PC-3 (cell line): ENCODE data around the gene DEPDC1B. TPM values are rescaled to one million over a fixed set of nuclear protein-coding genes. Genes with fewer than 3 reads are reported as not detected.

ENCODE experiments used
- ATAC-seq: fragments of 200-7000 bp; cut with Tn5 transposase; 2 replicates; pipeline ENCODE4 v1.9.1; 2020; ENCODE audit warnings: mild to moderate bottlenecking, moderate library complexity
- BruUV-seq: library from RNA; stranded (reverse); fragments of 400-500 nt; replicated peaks from 2 replicates; lab custom pipeline; 2021; lab: Mats Ljungman, UMichigan
- CTCF ChIA-PET: fragments of 300-600 bp; sonication (Branson Sonifier 250); formaldehyde crosslinking; loops from one replicate; lab custom pipeline; 2022; ENCODE audit warnings: antibody characterized with exemption; lab: Charles Lee
- POLR2A ChIA-PET: fragments of 300-600 bp; sonication (Branson Sonifier 250); formaldehyde crosslinking; loops from one replicate; lab custom pipeline; 2022; ENCODE audit warnings: antibody characterized with exemption; ENCODE audit not compliant: unreplicated experiment; lab: Charles Lee
- DNase-seq: peaks from one replicate; pipeline ENCODE4 v3.0.0-alpha.2; 2015
- H2AFZ ChIP-seq: fragments of 300-600 bp; sonication (generic); 2 replicates; pipeline ENCODE4 v1.6.0; 2016; ENCODE audit warnings: antibody characterized with exemption, low read length
- H3F3A ChIP-seq: fragments of 300-600 bp; sonication (generic); one replicate; pipeline ENCODE4 v1.6.0; 2017; ENCODE audit warnings: antibody characterized with exemption, low read length, control low read depth, mild to moderate bottlenecking; ENCODE audit not compliant: unreplicated experiment
- H3K27ac ChIP-seq: fragments of 300-600 bp; sonication (generic); 2 replicates; pipeline ENCODE4 v1.5.1; 2016; ENCODE audit warnings: mild to moderate bottlenecking, low read length
- H3K27me3 ChIP-seq: fragments of 300-600 bp; sonication (generic); 2 replicates; pipeline ENCODE4 v1.6.1; 2016; ENCODE audit warnings: low read length, mixed read lengths
- H3K36me3 ChIP-seq: fragments of 300-600 bp; sonication (generic); 2 replicates; pipeline ENCODE4 v1.6.1; 2016; ENCODE audit warnings: low read depth, mixed run types, low read length, mixed read lengths
- H3K4me1 ChIP-seq: fragments of 300-600 bp; sonication (generic); 2 replicates; pipeline ENCODE4 v1.5.1; 2016; ENCODE audit warnings: low read length; ENCODE audit not compliant: insufficient read depth
- H3K4me2 ChIP-seq: fragments of 300-600 bp; sonication (generic); 2 replicates; pipeline ENCODE4 v1.6.0; 2016; ENCODE audit warnings: low read length
- H3K4me3 ChIP-seq: fragments of 300-600 bp; sonication (generic); 2 replicates; pipeline ENCODE4 v1.5.1; 2016; ENCODE audit warnings: mild to moderate bottlenecking, low read length, mixed read lengths
- H3K79me2 ChIP-seq: fragments of 300-600 bp; sonication (generic); 2 replicates; pipeline ENCODE4 v1.6.1; 2017; ENCODE audit warnings: low read length, mixed read lengths
- H3K9ac ChIP-seq: fragments of 300-600 bp; sonication (generic); 2 replicates; pipeline ENCODE4 v1.6.0; 2016; ENCODE audit warnings: mild to moderate bottlenecking, low read length
- H3K9me2 ChIP-seq: fragments of 300-600 bp; sonication (generic); replicated peaks from 2 replicates; pipeline ENCODE4 v1.6.1; 2016; ENCODE audit warnings: mixed run types, low read length, mixed read lengths
- H3K9me3 ChIP-seq: fragments of 300-600 bp; sonication (generic); 2 replicates; pipeline ENCODE4 v1.6.1; 2016; ENCODE audit warnings: low read length, mixed read lengths
- H4K20me1 ChIP-seq: fragments of 300-600 bp; sonication (generic); 2 replicates; pipeline ENCODE4 v1.6.1; 2016; ENCODE audit warnings: low read length, mixed read lengths
- EZH2 ChIP-seq: fragments of 300-600 bp; sonication (generic); IDR thresholded peaks from one replicate; pipeline ENCODE4 v1.6.1; 2017; ENCODE audit warnings: antibody characterized with exemption, mild to moderate bottlenecking, low read length; ENCODE audit not compliant: unreplicated experiment
- EZH2phosphoT487 ChIP-seq: fragments of 300-600 bp; sonication (generic); IDR thresholded peaks from 2 replicates; pipeline ENCODE4 v1.6.1; 2018; ENCODE audit warnings: mild to moderate bottlenecking, antibody characterized with exemption, low read length, borderline replicate concordance
- intact Hi-C: fragments of 100-400 bp; cut with micrococcal nuclease; formaldehyde crosslinking; loops from 2 replicates; pipeline ENCODE4 v1.9.0; 2023
- total RNA-seq: library from RNA; depleted of rRNA; stranded (reverse); fragments of >200 nt; gene quantifications from 2 replicates; pipeline ENCODE4 v1.2.3, GENCODE V29; 2014
- TF ChIP-seq, protein P1 (sequence below): fragments of 300-600 bp; sonication (generic); conservative IDR thresholded peaks from 2 replicates; pipeline ENCODE4 v1.5.1; 2017; ENCODE audit warnings: antibody characterized with exemption, low read depth, mild to moderate bottlenecking, low read length

DEPDC1B gene
- total RNA-seq, 1 experiment from 2014 or later = 22.7 TPM

DNA sequence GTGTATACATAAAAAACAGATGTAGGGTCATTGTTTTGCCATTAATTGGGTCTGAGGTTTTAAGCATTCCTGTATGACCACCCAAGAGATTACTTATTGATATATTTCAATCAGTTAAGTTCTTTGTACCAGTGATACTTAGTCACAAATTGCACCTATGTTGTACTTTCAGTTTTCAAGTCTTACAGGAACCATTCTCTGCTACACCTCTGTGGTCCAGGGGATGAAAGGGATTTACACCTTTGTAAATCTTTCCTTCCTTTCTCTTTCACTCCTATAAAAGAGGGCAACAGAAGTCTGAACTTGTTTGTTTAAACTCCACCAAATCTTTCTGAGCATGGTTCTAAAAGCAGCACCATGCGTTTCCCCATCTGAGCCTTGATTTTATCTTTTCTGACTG lies 86.1 kb downstream of the DEPDC1B start:
- Histone ChIP-seq H3K27me3 (no peaks in the 10 kb centered on the region), H3K4me3 (no peak overlapping the region), H4K20me1 (no peaks in the 10 kb centered on the region), H3K9ac (no peak overlapping the region), H3K4me2 (no peak overlapping the region), H2AFZ (no peak overlapping the region), H3K36me3 (no peaks in the 10 kb centered on the region), H3F3A (no peaks in the 10 kb centered on the region), H3K79me2 (no peaks in the 10 kb centered on the region), H3K9me2 (no peaks in the 10 kb centered on the region), H3K4me1 (no peaks in the 10 kb centered on the region), H3K27ac (no peak overlapping the region), H3K9me3 (no peaks in the 10 kb centered on the region)
- ChIA-PET POLR2A (no interaction called here), CTCF (no interaction called here)
- TF ChIP-seq, protein P1, sequence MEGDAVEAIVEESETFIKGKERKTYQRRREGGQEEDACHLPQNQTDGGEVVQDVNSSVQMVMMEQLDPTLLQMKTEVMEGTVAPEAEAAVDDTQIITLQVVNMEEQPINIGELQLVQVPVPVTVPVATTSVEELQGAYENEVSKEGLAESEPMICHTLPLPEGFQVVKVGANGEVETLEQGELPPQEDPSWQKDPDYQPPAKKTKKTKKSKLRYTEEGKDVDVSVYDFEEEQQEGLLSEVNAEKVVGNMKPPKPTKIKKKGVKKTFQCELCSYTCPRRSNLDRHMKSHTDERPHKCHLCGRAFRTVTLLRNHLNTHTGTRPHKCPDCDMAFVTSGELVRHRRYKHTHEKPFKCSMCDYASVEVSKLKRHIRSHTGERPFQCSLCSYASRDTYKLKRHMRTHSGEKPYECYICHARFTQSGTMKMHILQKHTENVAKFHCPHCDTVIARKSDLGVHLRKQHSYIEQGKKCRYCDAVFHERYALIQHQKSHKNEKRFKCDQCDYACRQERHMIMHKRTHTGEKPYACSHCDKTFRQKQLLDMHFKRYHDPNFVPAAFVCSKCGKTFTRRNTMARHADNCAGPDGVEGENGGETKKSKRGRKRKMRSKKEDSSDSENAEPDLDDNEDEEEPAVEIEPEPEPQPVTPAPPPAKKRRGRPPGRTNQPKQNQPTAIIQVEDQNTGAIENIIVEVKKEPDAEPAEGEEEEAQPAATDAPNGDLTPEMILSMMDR = no peak
- TF ChIP-seq EZH2phosphoT487 (no peak), EZH2 (no peak)
- BruUV-seq = no TSS peak
- ATAC-seq = no peak
- no peak for DNase-seq
- intact Hi-C loops = no loop called here

DNA sequence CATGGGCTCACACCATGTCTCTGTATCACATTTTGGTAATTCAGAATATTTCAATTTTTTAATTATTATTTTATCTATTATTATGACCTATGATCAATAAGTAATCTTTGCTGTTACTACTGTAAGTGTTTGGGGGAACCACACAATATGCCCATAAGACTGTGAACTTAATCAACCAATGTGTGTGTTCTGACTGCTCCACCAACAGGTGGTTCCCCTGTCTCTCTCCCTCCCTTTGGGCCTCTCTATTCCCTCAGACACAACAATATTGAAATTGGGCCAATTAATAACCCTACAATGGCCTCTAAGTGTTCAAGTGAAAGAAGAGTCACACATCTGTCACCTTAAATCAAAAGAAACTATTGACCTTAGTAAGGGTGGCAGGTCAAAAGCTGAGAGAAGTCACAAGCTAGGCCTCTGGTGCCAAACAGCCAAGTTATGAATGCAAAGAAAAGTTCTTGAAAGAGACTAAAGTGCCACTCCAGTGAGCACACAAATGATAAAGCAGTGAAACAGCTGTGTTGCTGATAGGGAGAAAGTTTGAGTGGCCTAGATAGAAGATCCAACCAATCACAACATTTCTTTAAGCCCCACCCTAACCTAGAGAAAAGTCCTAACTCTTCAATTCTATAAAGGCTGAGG lies 88.7 kb downstream of the DEPDC1B start:
- Histone ChIP-seq H3K79me2 (no peaks in the 10 kb centered on the region), H3K4me2 (no peak overlapping the region), H3K27me3 (no peaks in the 10 kb centered on the region), H3K27ac (no peak overlapping the region), H3F3A (no peaks in the 10 kb centered on the region), H3K4me1 (no peaks in the 10 kb centered on the region), H3K9ac (no peak overlapping the region), H3K36me3 (no peaks in the 10 kb centered on the region), H3K4me3 (no peak overlapping the region), H4K20me1 (no peaks in the 10 kb centered on the region), H3K9me2 (no peaks in the 10 kb centered on the region), H3K9me3 (no peaks in the 10 kb centered on the region), H2AFZ (no peak overlapping the region)
- intact Hi-C loops = no loop called here
- BruUV-seq = no TSS peak
- ATAC-seq (no peak), DNase-seq (no peak)
- TF ChIP-seq EZH2 (no peak), EZH2phosphoT487 (no peak)
- TF ChIP-seq, protein P1 = no peak
- POLR2A ChIA-PET = no interaction called here
- CTCF ChIA-PET = no interaction called here

DNA sequence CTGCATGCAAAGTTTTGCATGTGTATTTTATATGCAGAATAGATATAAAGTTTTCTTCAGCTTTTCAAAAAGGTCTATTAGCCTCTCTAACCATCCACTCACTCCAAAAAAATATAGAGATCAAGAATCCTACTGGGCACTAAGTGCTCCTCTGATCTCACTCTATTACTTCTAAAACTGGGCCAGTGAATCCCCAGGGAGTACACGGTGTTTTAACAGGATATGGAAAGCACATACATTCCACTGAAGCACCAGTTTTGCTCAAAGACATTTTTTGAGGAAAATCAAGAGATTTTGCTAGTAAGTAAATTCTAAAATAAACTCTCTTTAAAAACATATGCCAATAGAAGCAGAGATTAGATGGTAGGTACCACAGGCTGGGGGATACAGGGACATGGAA lies 95.2 kb downstream of the DEPDC1B start:
- ChIA-PET CTCF (no interaction called here), POLR2A (no interaction called here)
- H3K4me2 ChIP-seq = no peak overlapping the region
- intact Hi-C loops = no loop called here
- no peaks in the 10 kb centered on the region for H3K36me3 ChIP-seq
- DNase-seq = no peak
- no peak overlapping the region for H2AFZ ChIP-seq
- H3K9ac ChIP-seq = no peak overlapping the region
- no peak overlapping the region for H3K27ac ChIP-seq
- H3K79me2 ChIP-seq = no peaks in the 10 kb centered on the region
- H3K27me3 ChIP-seq = no peaks in the 10 kb centered on the region
- TF ChIP-seq EZH2 = no peak
- no peak for TF ChIP-seq EZH2phosphoT487
- TF ChIP-seq, protein P1 = no peak
- no peaks in the 10 kb centered on the region for H3K4me1 ChIP-seq
- H3K9me3 ChIP-seq = no peaks in the 10 kb centered on the region
- no peaks in the 10 kb centered on the region for H4K20me1 ChIP-seq
- no peaks in the 10 kb centered on the region for H3K9me2 ChIP-seq
- ATAC-seq = no peak
- H3F3A ChIP-seq = no peaks in the 10 kb centered on the region
- no TSS peak for BruUV-seq
- no peak overlapping the region for H3K4me3 ChIP-seq
